IMR-90 (cell line): Measurements from ENCODE around the gene CAB39. TPM values are rescaled to one million over a fixed set of nuclear protein-coding genes. Genes with fewer than 3 reads are reported as not detected.

Experiments
- ATAC-seq: fragments of 200-7000 bp; cut with Tn5 transposase; 2 replicates; pipeline ENCODE4 v1.9.1; 2020; ENCODE audit warnings: low read depth, mild to moderate bottlenecking, moderate library complexity
- BruUV-seq: library from RNA; stranded (reverse); fragments of 400-500 nt; replicated peaks from 2 replicates; lab custom pipeline; 2021; lab: Mats Ljungman, UMichigan
- CTCF ChIA-PET: fragments of 300-600 bp; formaldehyde crosslinking; extraction: SDS; loops from one replicate; lab custom pipeline; 2021; ENCODE audit warnings: antibody characterized with exemption; lab: Yijun Ruan, JAX
- POLR2A ChIA-PET: fragments of 300-600 bp; sonication (Branson Sonifier 250); formaldehyde crosslinking; loops from one replicate; lab custom pipeline; 2022; ENCODE audit warnings: antibody characterized with exemption; ENCODE audit not compliant: unreplicated experiment; lab: Charles Lee
- DNase-seq: peaks from one replicate; pipeline ENCODE4 v3.0.0; 2013
- H2AFZ ChIP-seq: replicated peaks from 2 replicates; pipeline ENCODE3; 2013; ENCODE audit warnings: low read length, mild to moderate bottlenecking; ENCODE audit not compliant: poor library complexity
- H2AK5ac ChIP-seq: 2 replicates; pipeline ENCODE4 v1.6.1; 2013; ENCODE audit warnings: low read depth, low read length, inconsistent platforms
- H2AK9ac ChIP-seq: replicated peaks from 2 replicates; pipeline ENCODE3; 2013; ENCODE audit warnings: mild to moderate bottlenecking, low read depth, low read length, moderate library complexity; ENCODE audit not compliant: poor library complexity
- H2BK120ac ChIP-seq: 2 replicates; pipeline ENCODE4 v1.6.1; 2013; ENCODE audit warnings: low read depth, low read length, inconsistent platforms
- H2BK15ac ChIP-seq: 3 replicates; pipeline ENCODE4 v1.6.1; 2013; ENCODE audit warnings: low read depth, low read length, inconsistent platforms
- H2BK20ac ChIP-seq: 2 replicates; pipeline ENCODE4 v1.6.1; 2013; ENCODE audit warnings: low read depth, mild to moderate bottlenecking, inconsistent platforms, low read length, moderate library complexity
- H2BK5ac ChIP-seq: 2 replicates; pipeline ENCODE4 v1.6.1; 2013; ENCODE audit warnings: mild to moderate bottlenecking, low read depth, low read length, inconsistent platforms; ENCODE audit not compliant: poor library complexity, severe bottlenecking
- H3K14ac ChIP-seq: replicated peaks from 2 replicates; pipeline ENCODE4 v1.6.1; 2013; ENCODE audit warnings: low read depth, low read length, inconsistent platforms
- H3K18ac ChIP-seq: 2 replicates; pipeline ENCODE4 v1.6.1; 2013; ENCODE audit warnings: low read depth, low read length, control low read depth
- H3K23ac ChIP-seq: 2 replicates; pipeline ENCODE4 v1.6.1; 2013; ENCODE audit warnings: low read depth, low read length, inconsistent platforms
- H3K27ac ChIP-seq: 2 replicates; pipeline ENCODE4 v1.5.1; 2013; ENCODE audit warnings: mild to moderate bottlenecking, control low read depth, low read length; ENCODE audit not compliant: insufficient read depth
- H3K27me3 ChIP-seq: 2 replicates; pipeline ENCODE4 v1.6.1; 2013; ENCODE audit warnings: low read length; ENCODE audit not compliant: control insufficient read depth, insufficient read depth
- H3K36me3 ChIP-seq: 2 replicates; pipeline ENCODE4 v1.6.1; 2013; ENCODE audit warnings: low read length, mixed read lengths; ENCODE audit not compliant: control insufficient read depth, insufficient read depth
- H3K4ac ChIP-seq: 2 replicates; pipeline ENCODE4 v1.6.1; 2013; ENCODE audit warnings: low read depth, low read length, inconsistent platforms
- H3K4me1 ChIP-seq: 2 replicates; pipeline ENCODE4 v1.6.1; 2013; ENCODE audit warnings: low read length, mixed read lengths; ENCODE audit not compliant: control insufficient read depth, insufficient read depth
- H3K4me2 ChIP-seq: 2 replicates; pipeline ENCODE4 v1.6.1; 2013; ENCODE audit warnings: low read depth, mild to moderate bottlenecking, control low read depth, low read length, moderate library complexity
- H3K4me3 ChIP-seq: 2 replicates; pipeline ENCODE4 v1.5.1; 2013; ENCODE audit warnings: low read depth, mild to moderate bottlenecking, control low read depth, low read length, moderate library complexity; ENCODE audit not compliant: insufficient read depth
- H3K56ac ChIP-seq: 2 replicates; pipeline ENCODE4 v1.6.1; 2013; ENCODE audit warnings: low read length, inconsistent platforms; ENCODE audit not compliant: insufficient read depth; ENCODE audit errors: extremely low read depth
- H3K79me1 ChIP-seq, 2 experiments: 2 replicates each; pipeline ENCODE4 v1.6.1; 2013; ENCODE audit warnings: low read length in 2 of 2, inconsistent platforms in 1 of 2, low read depth in 1 of 2
- H3K9ac ChIP-seq: 2 replicates; pipeline ENCODE4 v1.6.1; 2013; ENCODE audit warnings: low read depth, low read length, control low read depth
- H3K9me1 ChIP-seq: 2 replicates; pipeline ENCODE4 v1.6.1; 2013; ENCODE audit warnings: low read length, inconsistent platforms; ENCODE audit not compliant: insufficient read depth
- H3K9me3 ChIP-seq: 2 replicates; pipeline ENCODE4 v1.6.1; 2013; ENCODE audit warnings: low read length; ENCODE audit not compliant: control insufficient read depth, insufficient read depth
- H4K20me1 ChIP-seq: 2 replicates; pipeline ENCODE4 v1.6.1; 2013; ENCODE audit warnings: low read length, inconsistent platforms; ENCODE audit not compliant: insufficient read depth
- H4K5ac ChIP-seq: 2 replicates; pipeline ENCODE4 v1.6.1; 2013; ENCODE audit warnings: mild to moderate bottlenecking, low read depth, low read length, control low read depth
- H4K8ac ChIP-seq, 2 experiments: 2 replicates each; pipeline ENCODE4 v1.6.1; 2013; ENCODE audit warnings: low read depth in 2 of 2, low read length in 2 of 2, control low read depth in 1 of 2, inconsistent platforms in 1 of 2
- H4K91ac ChIP-seq: 2 replicates; pipeline ENCODE4 v1.6.1; 2013; ENCODE audit warnings: low read depth, low read length, inconsistent platforms; ENCODE audit not compliant: insufficient read depth
- CEBPB ChIP-seq: IDR thresholded peaks from 2 replicates; pipeline ENCODE4 v1.6.1; 2012; ENCODE audit warnings: low read depth, low read length, improper control_type of control experiment
- MAZ ChIP-seq: IDR thresholded peaks from 2 replicates; pipeline ENCODE4 v1.6.1; 2012; ENCODE audit warnings: low read depth, mild to moderate bottlenecking, low read length, improper control_type of control experiment, moderate library complexity, borderline replicate concordance
- MXI1 ChIP-seq: IDR thresholded peaks from 2 replicates; pipeline ENCODE4 v1.6.1; 2012; ENCODE audit warnings: low read depth, mild to moderate bottlenecking, low read length, moderate library complexity, borderline replicate concordance
- POLR2A ChIP-seq: IDR thresholded peaks from 2 replicates; pipeline ENCODE4 v1.6.1; 2012; ENCODE audit warnings: mild to moderate bottlenecking, low read depth, low read length
- RCOR1 ChIP-seq: IDR thresholded peaks from 2 replicates; pipeline ENCODE4 v1.6.1; 2012; ENCODE audit warnings: mild to moderate bottlenecking, low read length, improper control_type of control experiment; ENCODE audit not compliant: insufficient replicate concordance
- whole genome bisulfite sequencing, 2 experiments: methylation state at CpG; one replicate each; pipeline versions ENCODE4 v1.1.5 to v1.1.7; 2013; ENCODE audit warnings: missing lambda C conversion rate in 2 of 2; ENCODE audit not compliant: insufficient read length in 1 of 2; ENCODE audit errors: extremely low coverage in 2 of 2; 5-methylcytosine and 5-hydroxymethylcytosine counted together
- dilution Hi-C: fragments of 300-500 bp; cut with HindIII; formaldehyde crosslinking; loops from one replicate; pipeline ENCODE4 v1.14.3; 2018; ENCODE audit warnings: low sequenced_read_pairs; ENCODE audit not compliant: unreplicated experiment
- in situ Hi-C: fragments of 300-500 bp; cut with MboI; formaldehyde crosslinking; loops from 3 replicates; pipeline ENCODE4 v1.14.3; 2019; ENCODE audit warnings: low sequenced_read_pairs, inconsistent platforms, mixed read lengths
- intact Hi-C: fragments of 100-400 bp; cut with micrococcal nuclease; formaldehyde crosslinking; loops from 2 replicates; pipeline ENCODE4 v1.10.0; 2022
- polyA plus RNA-seq, 3 experiments: library from polyadenylated mRNA; depleted of rRNA; stranded (reverse); fragments of >200 nt; gene quantifications; 2 replicates each; pipeline ENCODE4 v1.2.3, GENCODE V29; 2012; ENCODE audit warnings: low replicate concordance in 1 of 3
- total RNA-seq: library from RNA; depleted of rRNA; stranded (reverse); fragments of >200 nt; gene quantifications from 2 replicates; pipeline ENCODE4 v1.2.3, GENCODE V29; 2012
- TF ChIP-seq, protein P1 (sequence below): conservative IDR thresholded peaks from 2 replicates; pipeline ENCODE4 v1.5.1; 2012; ENCODE audit warnings: mild to moderate bottlenecking, low read depth, low read length, improper control_type of control experiment
- TF ChIP-seq, protein P2 (sequence below): fragments of 150-350 bp; IDR thresholded peaks from 2 replicates; pipeline ENCODE4 v1.6.1; 2017; ENCODE audit warnings: mild to moderate bottlenecking, antibody characterized with exemption, low read length, low read depth

CAB39 gene
- total and polyA plus RNA-seq, 2 of the 4 experiments (the other 2 are of a cell fraction): 38.2 to 71.7 TPM

DNA sequence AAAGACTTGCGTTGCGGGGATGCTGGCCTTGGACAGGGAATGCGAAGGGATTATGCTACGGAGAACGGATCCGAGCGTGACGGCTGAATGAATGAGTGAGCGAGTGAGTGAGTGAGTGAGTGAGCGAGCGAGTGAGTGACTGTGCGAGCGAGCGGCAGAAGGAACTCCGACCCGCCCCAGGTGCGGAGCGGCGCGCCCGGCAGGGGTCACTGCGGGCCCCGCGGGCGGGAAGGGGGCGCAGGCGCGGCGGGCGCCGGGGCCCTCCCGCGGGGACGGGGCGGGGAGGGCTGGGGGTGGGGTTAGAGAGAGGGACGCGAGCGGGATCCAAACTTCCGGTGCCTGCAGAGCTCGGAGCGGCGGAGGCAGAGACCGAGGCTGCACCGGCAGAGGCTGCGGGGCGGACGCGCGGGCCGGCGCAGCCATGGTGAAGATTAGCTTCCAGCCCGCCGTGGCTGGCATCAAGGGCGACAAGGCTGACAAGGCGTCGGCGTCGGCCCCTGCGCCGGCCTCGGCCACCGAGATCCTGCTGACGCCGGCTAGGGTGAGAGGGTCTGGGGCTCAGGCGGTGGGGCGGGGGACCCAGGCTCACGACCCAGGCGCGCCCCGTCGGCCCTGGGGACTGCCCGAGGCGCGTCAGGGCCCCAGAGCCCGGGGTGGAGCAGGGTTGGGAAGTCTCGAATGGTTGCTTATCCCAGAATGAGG is 152.1 kb downstream of the CAB39 start, which contains the start of gene ITM2C:
TSS of gene ITM2C (plus strand) at position 338 of the 702 bp plus-strand sequence. CDS start at position 422, 84 bp downstream.
- H3K27me3 ChIP-seq: peaks cover 26% of the 10 kb centered on the region
- H3K9me3 ChIP-seq: no peaks in the 10 kb centered on the region
- H3K79me1 ChIP-seq: peaks cover 3 to 35% of the 10 kb centered on the region in 2 experiments; a peak in 3 of 4 replicates
- peak within 1 kb of the TSS; percentile 11; the same call in 1 of the 2 replicates for H2AK5ac ChIP-seq
- H3K36me3 ChIP-seq: no peaks in the 10 kb centered on the region
- TF ChIP-seq, protein P1, sequence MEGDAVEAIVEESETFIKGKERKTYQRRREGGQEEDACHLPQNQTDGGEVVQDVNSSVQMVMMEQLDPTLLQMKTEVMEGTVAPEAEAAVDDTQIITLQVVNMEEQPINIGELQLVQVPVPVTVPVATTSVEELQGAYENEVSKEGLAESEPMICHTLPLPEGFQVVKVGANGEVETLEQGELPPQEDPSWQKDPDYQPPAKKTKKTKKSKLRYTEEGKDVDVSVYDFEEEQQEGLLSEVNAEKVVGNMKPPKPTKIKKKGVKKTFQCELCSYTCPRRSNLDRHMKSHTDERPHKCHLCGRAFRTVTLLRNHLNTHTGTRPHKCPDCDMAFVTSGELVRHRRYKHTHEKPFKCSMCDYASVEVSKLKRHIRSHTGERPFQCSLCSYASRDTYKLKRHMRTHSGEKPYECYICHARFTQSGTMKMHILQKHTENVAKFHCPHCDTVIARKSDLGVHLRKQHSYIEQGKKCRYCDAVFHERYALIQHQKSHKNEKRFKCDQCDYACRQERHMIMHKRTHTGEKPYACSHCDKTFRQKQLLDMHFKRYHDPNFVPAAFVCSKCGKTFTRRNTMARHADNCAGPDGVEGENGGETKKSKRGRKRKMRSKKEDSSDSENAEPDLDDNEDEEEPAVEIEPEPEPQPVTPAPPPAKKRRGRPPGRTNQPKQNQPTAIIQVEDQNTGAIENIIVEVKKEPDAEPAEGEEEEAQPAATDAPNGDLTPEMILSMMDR: peak; percentile 50
- no peak for TF ChIP-seq MXI1
- TF ChIP-seq, protein P2, sequence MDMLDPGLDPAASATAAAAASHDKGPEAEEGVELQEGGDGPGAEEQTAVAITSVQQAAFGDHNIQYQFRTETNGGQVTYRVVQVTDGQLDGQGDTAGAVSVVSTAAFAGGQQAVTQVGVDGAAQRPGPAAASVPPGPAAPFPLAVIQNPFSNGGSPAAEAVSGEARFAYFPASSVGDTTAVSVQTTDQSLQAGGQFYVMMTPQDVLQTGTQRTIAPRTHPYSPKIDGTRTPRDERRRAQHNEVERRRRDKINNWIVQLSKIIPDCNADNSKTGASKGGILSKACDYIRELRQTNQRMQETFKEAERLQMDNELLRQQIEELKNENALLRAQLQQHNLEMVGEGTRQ: no peak
- no peak for TF ChIP-seq CEBPB
- no peak for TF ChIP-seq RCOR1
- TF ChIP-seq POLR2A: no peak
- TF ChIP-seq MAZ: peak; percentile 65; the same call in 1 of the 2 replicates
- DNase-seq (peak; percentile 62), ATAC-seq (peak; percentile 91)
- peaks cover 6% of the 10 kb centered on the region; the same call in 1 of the 2 replicates for H3K9me1 ChIP-seq
- no peak within 1 kb of the TSS for H2BK20ac ChIP-seq
- peaks cover 12% of the 10 kb centered on the region; the same call in 1 of the 2 replicates for H3K4me1 ChIP-seq
- H2BK5ac ChIP-seq: no peak within 1 kb of the TSS
- H3K14ac ChIP-seq: peak within 1 kb of the TSS; percentile 91; the same call in 1 of the 2 replicates
- H4K8ac ChIP-seq: peak within 1 kb of the TSS; percentile 33 to 74; a peak in 3 of 4 replicates
- peak within 1 kb of the TSS; percentile 24; the same call in 1 of the 2 replicates for H3K23ac ChIP-seq
- peak within 1 kb of the TSS; percentile 41 for H4K5ac ChIP-seq
- peak within 1 kb of the TSS; percentile 46; the same call in 1 of the 2 replicates for H4K91ac ChIP-seq
- peak within 1 kb of the TSS; percentile 60 for H3K4ac ChIP-seq
- peak within 1 kb of the TSS; percentile 61; the same call in 1 of the 2 replicates for H2BK120ac ChIP-seq
- intact Hi-C loops (loop anchor here (1.0 kb wide), 1 partner anchor 123 kb away; no protein-coding TSS in a partner anchor), in situ Hi-C loops (no loop called here), dilution Hi-C loops (no loop called here)
- ChIA-PET POLR2A (no interaction called here), CTCF (interaction anchor here (0.6 to 0.7 kb wide), 2 partner anchors 16 to 124 kb away, joined by 3 read pairs; no protein-coding TSS in a partner anchor)
- peak within 1 kb of the TSS; percentile 86 for H3K9ac ChIP-seq
- peak within 1 kb of the TSS; percentile 52 for H2AK9ac ChIP-seq
- peaks cover 21% of the 10 kb centered on the region for H4K20me1 ChIP-seq
- H2AFZ ChIP-seq: peak within 1 kb of the TSS; percentile 95
- no peak within 1 kb of the TSS for H2BK15ac ChIP-seq
- H3K27ac ChIP-seq: peak within 1 kb of the TSS; percentile 47
- H3K56ac ChIP-seq: no peak within 1 kb of the TSS
- peak within 1 kb of the TSS; percentile 88 for H3K4me2 ChIP-seq
- H3K18ac ChIP-seq: 0 out of 2 replicates have a peak within 1 kb of the TSS, but pooled peaks have one; percentile 8
- peak within 1 kb of the TSS; percentile 98 for H3K4me3 ChIP-seq
- BruUV-seq: no TSS peak
- WGBS, 2 experiments: 0% methylated on average over 56 of the region's 76 CpGs; no CpG with 5 or more reads in 1 of the 2 experiments
